Fibroblast of upper back skin (primary cell): Measurements from ENCODE around the gene PIEZO2.

Experiments used
- DNase-seq: peaks from one replicate; pipeline ENCODE4 v3.0.0-alpha.2; 2013

PIEZO2 gene

DNA sequence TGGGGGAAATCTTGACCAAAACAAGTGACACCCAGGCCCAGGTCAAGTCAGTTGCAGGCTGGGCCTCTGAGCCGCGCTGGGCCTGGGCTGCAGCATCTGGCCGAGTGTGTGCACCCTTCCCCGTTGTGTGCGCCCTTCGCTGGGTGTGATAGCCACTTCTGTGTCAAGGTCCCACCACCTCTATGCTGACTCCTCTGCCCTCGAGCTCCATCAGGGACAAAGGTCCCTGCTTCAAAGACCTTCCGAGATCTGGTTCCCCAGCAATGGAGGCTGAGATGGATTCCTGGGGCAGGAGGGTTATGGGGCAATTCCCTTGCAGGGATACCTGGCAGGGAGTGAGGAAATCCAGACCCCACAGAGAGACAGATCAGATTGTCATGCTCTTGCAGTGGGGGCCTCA is 93.6 kb downstream of the PIEZO2 start:
- no peak for DNase-seq

- DNase-seq, result no peak
These were observed 94.9 kb downstream of the PIEZO2 start for GRCh38 chr18:11054497-11054896.

- DNase-seq, result no peak
These were observed 96.1 kb downstream of the PIEZO2 start for GRCh38 chr18:11053293-11053692.

GRCh38 chr18:11052800-11053199 is 96.6 kb downstream of the PIEZO2 start:
- peak; percentile 3 for DNase-seq

DNA sequence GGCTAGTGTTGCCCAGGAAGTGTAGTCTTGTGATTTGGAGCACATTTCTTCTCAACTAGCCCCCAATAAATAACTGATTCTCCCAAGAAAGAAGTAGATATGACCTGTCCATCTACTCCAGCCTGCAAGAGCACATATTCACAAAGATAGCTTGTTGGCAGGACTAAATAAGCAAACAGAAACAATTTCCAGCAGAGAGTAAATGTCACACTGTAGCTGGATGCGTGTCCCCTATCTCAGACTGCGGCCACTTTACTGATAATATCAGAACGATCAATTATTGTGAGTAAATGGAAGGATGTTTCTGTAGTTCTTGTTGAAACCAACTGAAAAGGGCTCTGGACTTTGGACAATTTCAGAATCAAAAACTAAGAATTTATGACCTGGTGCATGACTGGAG is 97.9 kb downstream of the PIEZO2 start:
- DNase-seq, result no peak

GRCh38 chr18:11050966-11051365 is 98.4 kb downstream of the PIEZO2 start:
- no peak for DNase-seq

DNA sequence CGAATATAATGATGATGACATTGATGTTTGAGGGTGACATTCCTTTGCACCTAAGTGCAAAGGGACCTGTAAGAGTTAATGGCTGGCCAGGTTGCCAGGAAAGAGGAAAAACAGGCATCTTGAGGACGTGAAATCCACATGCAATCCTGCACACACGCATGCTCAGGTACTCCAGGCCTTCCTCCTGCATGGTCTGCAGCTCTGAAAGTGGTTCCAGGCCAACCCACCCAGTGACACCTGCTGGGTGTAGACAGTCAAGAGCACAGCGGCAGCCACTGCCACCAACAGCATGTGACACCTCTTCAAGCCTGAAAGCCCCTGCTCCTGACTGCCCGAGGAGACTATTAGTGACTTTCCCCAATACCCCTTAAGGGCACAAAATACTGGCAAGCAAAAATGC is 101.6 kb downstream of the PIEZO2 start:
- DNase-seq, result no peak

DNA sequence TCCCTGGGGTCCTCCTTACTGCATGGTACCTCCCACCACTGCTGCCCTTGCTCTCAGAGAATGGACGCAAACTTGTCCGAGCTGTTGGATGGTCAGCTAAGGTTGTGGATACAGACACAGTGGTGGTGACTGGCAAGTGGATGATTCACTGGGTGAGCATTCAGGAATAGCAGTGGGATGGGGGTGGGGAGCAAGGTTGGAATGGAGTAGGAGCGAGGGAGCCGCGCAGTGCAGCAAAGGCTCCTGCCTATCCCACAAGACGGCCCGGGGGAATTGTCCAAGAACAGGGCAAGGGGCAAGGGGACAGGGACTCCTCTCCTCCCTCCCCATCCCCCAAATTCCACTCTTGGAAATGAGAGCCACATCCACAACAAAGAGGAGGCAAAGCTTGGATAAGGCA is 102.2 kb downstream of the PIEZO2 start:
- DNase-seq, result peak; percentile 40

- DNase-seq, result no peak
These were observed 103.2 kb downstream of the PIEZO2 start for GRCh38 chr18:11046140-11046539.

- DNase-seq, result no peak
These were observed 105.7 kb downstream of the PIEZO2 start for GRCh38 chr18:11043694-11044093.

DNA sequence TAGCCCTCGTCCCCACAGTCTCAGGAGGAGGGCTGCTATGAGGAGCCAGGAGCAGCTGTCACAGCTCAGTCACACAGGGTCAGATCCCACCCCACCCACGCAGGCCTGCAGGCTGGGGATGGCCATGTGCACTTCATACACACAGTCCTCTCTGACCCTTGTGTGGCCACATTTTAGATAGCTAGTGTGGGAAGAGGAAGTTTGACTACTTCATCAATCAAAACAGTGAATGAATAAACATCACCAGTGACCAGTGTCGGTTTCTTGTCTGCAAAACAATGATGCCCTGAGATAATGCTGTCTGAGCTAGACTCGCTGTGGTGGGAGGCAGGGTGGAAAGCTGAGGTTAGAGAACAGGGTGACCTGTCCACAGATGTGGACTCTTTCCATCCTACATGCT is 107.1 kb downstream of the PIEZO2 start:
- no peak for DNase-seq

DNA sequence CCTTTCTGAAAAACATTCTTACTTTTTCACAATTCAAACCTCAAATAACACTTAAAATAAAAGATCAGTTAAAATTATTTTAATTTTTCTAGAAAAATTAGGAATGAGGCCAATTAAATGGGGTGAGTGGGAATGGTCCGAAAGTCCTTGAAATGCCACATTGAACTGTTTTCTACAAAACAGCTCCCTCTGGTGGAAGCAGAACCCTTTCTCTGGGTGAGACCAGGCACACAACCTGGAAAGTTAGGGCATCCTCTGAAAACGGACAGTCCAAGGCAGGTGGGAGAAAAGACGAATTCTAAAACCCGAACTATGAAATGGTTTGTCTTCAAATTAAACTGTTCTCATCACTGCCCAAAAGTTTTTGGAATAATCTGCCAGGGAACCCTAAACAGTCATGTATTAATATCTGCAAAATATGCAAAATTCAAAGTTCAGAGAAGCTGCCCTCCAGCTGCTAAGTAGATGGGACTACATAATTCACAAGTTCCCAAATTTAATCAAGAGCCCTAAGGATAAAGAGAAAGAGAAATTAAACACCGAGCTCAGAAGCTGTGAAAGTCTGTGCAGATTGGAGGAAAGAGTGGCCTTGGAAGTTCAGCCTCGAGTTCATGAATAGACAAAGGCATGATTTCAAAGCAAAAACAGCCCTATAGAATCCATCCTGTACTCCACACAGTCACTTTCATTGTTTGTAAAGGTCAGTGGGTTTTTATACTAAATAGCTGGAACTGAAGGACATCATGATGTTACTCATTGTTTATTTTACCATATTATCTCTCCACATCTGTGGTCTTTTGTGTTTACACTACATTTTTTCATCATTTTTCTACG is 108.3 kb downstream of the PIEZO2 start:
- DNase-seq, result peak; percentile 58

DNA sequence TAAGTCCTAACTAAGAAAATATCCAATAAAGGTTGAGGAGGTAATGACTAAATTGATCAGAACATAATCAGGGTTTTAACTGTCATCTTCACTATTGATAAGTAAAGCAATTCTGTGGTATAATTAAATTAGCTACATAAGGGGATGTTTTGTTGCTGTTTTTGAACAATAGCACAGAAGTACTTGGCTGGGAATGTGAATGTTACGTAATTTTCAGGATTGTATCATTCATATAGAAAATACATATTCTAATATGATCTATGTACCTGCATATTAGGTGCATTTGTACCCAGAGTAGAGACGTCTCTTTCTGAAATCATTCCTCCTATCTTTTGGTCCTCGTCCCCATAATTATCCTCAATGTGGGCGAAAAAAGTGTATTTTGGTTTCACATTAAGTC is 109.0 kb downstream of the PIEZO2 start:
- DNase-seq, result no peak

DNA sequence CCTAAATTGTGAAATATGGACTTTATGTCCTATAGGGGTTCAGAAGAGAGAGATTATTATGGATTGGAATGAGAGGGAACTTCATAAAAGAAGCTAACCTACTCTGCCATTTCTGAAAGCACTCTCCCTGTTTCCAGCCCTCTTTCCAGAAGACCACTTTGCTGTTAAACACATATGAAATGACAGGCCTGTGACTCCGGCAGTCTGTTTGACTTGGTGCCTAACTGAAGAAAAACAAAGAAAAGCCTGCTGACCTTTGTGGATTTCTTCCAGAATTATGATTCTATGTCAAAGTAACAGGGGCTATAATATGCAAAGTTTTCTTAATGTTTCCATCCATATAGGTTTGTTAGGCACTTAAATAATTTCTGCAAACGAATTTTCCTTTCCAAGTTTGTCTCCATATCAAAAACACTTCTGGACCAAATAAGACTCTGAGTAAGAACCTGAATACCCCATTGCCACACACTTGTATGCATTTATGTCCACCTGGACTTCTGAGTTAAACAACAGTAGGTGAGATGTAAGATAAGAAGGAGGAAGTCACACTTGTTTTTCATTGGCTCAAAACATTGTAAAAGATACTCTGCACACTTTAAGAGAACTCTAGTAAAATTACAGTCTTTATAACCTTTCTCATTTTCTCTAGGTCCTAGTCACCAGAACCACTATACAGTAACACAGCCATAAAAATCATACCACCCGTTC is 111.7 kb downstream of the PIEZO2 start:
- no peak for DNase-seq

GRCh38 chr18:11035814-11036495 is 113.4 kb downstream of the PIEZO2 start:
- peak; percentile 41 for DNase-seq

DNA sequence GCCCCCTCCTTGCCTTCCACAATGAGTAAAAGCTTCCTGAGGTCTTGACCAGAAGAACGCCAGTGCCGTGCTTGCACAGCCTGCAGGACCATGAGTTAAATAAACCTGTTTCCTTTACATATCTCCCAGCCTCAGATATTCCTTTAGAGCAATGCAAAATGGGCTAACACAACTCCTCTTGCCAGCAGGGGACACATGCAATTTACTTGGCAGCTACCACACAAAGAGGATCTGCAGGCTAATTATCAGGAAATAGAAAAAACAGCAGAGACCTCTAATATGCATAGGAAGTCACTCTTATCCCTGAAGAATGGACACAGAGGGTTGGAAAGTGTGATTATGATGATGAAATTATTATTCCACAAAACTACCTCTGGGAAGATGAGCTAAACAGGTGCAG is 114.0 kb downstream of the PIEZO2 start:
- DNase-seq, result no peak

DNA sequence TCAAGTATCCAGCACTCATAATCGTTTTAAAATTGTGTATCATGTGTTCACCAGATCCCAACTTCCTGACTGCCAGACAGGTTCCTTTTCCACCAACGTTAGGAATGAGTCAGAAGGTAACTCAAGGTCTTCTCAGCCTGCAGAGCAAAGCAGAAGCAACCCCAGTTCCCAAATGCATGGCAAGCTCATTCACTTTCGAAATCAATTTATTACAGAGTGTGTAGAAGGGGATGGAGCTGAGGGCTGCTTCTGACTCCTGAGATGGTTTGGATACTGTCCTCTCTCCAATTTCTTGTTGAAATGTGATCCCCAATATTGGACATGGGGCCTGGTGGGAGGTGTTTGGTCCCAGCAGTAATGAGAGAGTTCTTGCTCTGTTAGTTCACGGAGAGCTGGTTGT is 114.5 kb downstream of the PIEZO2 start:
- peak; percentile 34 for DNase-seq

GRCh38 chr18:11033503-11033902 is 115.9 kb downstream of the PIEZO2 start:
- DNase-seq, result no peak

GRCh38 chr18:11031966-11032365 is 117.4 kb downstream of the PIEZO2 start:
- DNase-seq, result no peak

GRCh38 chr18:11029021-11029420 is 120.3 kb downstream of the PIEZO2 start:
- no peak for DNase-seq

DNA sequence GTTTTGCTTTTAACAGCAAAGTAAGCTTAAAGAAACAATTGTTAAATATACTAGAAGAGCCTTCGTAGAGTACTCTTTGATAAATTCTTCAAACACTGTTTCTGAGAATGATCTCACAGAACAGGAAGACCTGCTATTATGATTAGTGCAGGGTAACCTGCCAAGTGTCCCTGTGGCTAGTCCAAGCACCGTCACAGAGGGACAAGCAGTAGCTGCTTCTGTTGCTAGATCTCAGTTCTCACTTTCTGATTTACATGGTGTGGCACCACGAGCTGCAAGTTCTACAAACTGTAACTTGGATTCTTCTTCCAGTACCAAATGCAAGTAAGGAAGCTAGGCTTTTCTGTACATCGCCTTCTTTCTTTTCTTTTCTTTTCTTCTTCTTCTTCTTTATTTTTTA is 121.5 kb downstream of the PIEZO2 start:
- DNase-seq, result no peak

GRCh38 chr18:11025671-11026070 is 123.7 kb downstream of the PIEZO2 start:
- DNase-seq, result no peak

- DNase-seq, result no peak
These were observed 124.3 kb downstream of the PIEZO2 start for GRCh38 chr18:11024928-11025669.
